Fibroblast of skin of left quadriceps (primary cell): ENCODE measurements around the gene CEP164.
"Not testable (repeated sequence)": the region's sequence is repeated elsewhere in the genome, so short reads cannot be mapped to it uniquely, and the experiment has no call there.

Experiments used
- DNase-seq, 2 experiments: peaks; one replicate each; pipeline ENCODE4 v3.0.0-alpha.2; 2013; ENCODE audit warnings: low read depth in 2 of 2

CEP164 gene

GRCh38 chr11:117440258-117440657 lies 112.6 kb downstream of the CEP164 start:
- DNase-seq: no peak

- no peak for DNase-seq
Measured at GRCh38 chr11:117441146-117441975, 113.7 kb downstream of the CEP164 start.

- no peak for DNase-seq
Measured at GRCh38 chr11:117442049-117442868, 114.6 kb downstream of the CEP164 start.

GRCh38 chr11:117442869-117443239 lies 115.2 kb downstream of the CEP164 start:
- no peak for DNase-seq

- DNase-seq: no peak
Measured at GRCh38 chr11:117443266-117444186, 115.9 kb downstream of the CEP164 start.

- DNase-seq: no peak
Measured at GRCh38 chr11:117444256-117444655, 116.6 kb downstream of the CEP164 start.

- DNase-seq: no peak
Measured at GRCh38 chr11:117444711-117445658, 117.3 kb downstream of the CEP164 start.

- no peak for DNase-seq
Measured at GRCh38 chr11:117449111-117449693, 121.5 kb downstream of the CEP164 start.

- DNase-seq: no peak
Measured at GRCh38 chr11:117453886-117454563, 126.4 kb downstream of the CEP164 start.

GRCh38 chr11:117454564-117454917 lies 126.9 kb downstream of the CEP164 start:
- DNase-seq: no peak

GRCh38 chr11:117456027-117456720 lies 128.5 kb downstream of the CEP164 start:
- DNase-seq: no peak

- not testable (repeated sequence) for DNase-seq
Measured at GRCh38 chr11:117456721-117457029, 129.0 kb downstream of the CEP164 start.

GRCh38 chr11:117457031-117457785 lies 129.6 kb downstream of the CEP164 start:
- no peak for DNase-seq

GRCh38 chr11:117457835-117458234 lies 130.2 kb downstream of the CEP164 start:
- no peak for DNase-seq

- no peak for DNase-seq
Measured at GRCh38 chr11:117458275-117459122, 130.8 kb downstream of the CEP164 start.

- no peak for DNase-seq
Measured at GRCh38 chr11:117459123-117459978, 131.7 kb downstream of the CEP164 start.

GRCh38 chr11:117459979-117460300 lies 132.3 kb downstream of the CEP164 start:
- DNase-seq: no peak
